CD4-positive, alpha-beta T cell treated with Interleukin-21 for 1 hour (primary cell): ENCODE data around the gene C6orf141.
A peak's percentile ranks its signal among the peaks of the same experiment; 100 is the strongest.

Source experiments
- DNase-seq: peaks from one replicate; pipeline ENCODE4 v3.0.0-alpha.2; 2020

C6orf141 gene

DNA sequence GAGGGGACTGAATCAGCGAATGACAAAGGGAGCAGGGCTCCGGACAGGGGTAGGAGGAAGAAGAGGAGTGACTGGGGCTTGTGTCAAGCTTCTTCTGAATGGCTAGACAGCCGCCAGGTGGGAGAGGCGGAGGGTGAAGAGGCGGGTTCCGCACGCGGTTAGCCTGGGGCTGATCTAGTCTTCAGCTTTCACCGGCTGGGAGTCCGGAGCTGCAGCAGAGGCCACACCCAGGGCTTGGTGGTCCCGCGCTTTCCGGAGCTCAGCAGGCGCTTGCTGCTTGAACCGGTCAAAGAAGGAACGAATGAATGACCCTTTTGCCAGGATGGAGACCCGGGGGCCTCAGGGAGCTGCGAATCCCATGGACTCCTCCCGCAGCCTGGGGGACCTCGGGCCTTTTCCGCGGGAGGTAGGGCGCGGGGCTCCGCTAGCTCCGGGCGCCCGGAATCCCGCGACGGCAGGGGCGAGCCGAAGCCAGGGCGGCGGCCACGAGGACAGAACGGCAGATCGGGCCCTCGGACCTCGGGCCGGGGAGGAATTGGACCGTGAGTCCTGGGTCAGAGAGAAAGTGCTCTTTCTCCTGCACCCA, at the start of gene C6orf141:
Gene C6orf141, plus strand, starts transcription at position 177 of the 586 bp plus-strand sequence. Its CDS starts 125 bp downstream, at position 302.
- DNase-seq: no peak

DNA sequence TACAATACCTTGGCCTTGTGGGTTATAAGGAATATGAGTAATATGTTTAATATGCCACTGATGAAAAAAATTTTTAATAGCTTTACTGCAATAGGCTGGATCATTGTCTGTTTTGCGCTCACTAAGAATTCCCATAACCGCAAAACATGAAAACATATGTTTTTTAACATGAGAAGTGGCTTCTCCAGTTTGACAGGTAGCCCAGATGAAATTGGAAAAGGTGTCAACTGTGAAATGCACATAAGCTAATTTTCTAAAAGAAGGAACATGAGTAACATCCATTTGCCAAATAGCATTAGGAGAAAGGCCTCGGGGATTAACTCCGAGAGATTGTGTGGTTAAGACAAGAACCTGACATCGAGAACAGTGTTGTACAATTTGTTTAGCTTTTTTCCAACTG, 45.8 kb upstream of the C6orf141 start:
- DNase-seq: no peak

DNA sequence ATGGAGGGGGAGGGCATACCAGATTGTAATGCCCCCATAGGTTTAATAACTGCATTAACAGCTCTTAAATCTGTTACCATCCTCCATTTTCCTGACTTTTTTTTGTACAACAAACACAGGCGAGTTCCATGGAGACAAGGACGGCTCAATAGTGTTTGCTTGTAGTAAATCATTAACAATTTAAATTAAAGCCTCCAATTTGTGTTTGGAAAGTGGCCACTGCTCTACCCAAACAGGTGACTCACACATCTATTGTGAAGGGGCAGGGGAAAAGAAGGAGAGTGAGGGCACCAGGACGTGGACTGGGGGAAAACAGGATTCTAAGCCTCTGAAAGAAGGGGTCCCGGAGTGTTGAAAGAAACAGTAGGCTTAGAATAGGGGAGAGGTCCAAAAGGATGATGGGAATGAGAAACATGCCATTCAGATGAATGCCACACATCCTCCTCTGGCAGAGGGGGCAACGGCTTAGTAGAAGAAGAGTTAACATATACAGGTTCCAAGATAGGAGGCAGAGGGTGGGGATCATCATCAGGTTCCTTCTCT, 43.8 kb upstream of the C6orf141 start:
- no peak for DNase-seq

DNA sequence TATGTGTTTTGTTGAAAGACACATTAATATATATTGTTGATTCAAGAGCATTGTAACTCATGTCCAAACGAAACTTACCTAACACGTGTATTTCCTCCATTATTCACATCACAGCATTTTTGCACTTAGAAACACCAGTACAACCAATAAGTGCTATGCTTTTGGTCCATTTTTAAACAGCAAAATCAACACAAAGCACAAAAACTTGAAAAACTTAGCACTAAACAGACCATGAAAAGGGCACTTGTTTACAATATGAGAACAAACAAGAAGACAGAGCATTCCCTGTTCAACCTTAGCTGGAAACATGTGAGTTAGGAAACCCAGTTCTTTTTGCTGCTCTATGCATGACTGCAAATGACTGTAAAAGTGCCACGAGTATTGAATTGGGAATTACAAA, 41.1 kb upstream of the C6orf141 start:
- DNase-seq: no peak

DNA sequence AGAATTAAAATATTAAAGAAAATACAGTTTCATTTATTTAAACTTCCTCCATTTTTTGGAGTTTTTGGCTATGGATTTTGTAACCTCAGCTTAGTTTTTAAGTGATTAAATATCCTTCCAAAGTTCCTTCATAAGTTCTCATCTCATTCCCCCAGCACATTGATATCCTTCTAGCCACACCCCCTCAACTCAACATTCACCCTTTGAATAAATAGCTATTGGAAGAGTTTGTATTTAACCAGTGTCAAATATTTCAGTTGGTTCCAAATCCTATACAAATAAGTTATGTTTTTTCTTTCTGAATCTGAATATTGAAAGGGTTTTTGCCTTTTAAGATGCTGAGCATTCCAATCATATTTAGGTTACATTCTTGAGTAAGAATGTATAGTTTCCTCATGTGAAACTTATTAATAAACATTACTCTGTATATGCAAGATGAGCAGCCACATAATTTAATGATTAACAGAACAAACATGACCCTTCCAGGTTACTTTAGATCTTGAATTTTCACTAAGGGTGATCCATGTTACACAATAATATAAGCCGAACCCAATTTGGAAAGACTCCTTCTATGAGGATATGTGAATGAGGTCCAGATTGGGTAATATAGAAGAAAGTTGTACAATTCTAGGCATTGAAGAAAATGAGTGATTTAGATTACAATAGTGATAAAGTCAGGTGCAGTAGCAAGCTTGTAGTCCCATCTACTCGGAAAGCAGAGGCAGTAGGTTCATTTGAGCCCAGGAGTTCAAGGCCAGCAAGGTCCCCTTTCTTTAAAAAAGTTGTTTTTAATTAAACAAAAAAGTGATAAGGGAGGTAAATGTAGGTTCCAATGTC, 37.1 kb upstream of the C6orf141 start:
- no peak for DNase-seq

DNA sequence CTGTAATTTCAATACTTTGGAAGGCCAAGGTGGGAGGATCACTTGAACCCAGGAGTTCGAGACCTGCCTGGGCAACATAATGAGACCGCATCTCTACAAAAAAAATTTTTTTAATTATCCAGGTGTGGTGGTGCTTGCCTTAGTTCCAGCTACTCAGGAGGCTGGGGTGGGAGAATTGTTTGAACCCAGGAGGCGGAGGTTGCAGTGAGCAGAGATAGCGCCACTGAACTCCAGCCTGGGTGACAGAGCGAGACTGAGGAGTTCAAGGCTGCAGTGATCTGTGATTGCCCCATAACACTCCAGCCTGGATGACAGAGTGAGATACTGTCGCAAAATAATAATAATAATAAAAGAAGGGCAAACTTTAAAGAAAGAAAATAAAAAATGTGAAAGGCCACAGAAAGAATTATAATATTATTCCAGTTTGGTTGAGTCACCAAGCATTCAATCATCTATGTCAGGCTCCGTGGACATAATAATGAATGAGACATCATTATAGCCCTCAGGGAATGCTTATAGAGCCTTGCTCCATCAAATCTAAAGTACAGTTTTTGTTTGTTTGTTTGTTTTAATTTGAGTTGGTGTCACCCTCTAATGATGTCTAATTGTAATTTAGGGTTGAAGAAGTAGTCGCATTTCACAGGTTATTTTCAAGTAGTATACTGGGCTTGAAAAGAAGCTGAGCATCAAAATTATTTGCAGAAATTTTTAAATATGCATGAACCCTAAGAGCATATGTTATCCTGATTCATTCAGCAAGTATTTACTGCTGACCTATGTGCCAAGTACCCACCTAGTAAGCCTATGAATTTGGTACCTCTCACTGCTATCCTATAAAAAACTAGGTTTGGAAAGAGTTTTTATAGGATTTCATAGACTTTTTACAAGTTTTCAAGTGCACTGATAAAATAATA, 35.6 kb upstream of the C6orf141 start:
- DNase-seq: no peak

DNA sequence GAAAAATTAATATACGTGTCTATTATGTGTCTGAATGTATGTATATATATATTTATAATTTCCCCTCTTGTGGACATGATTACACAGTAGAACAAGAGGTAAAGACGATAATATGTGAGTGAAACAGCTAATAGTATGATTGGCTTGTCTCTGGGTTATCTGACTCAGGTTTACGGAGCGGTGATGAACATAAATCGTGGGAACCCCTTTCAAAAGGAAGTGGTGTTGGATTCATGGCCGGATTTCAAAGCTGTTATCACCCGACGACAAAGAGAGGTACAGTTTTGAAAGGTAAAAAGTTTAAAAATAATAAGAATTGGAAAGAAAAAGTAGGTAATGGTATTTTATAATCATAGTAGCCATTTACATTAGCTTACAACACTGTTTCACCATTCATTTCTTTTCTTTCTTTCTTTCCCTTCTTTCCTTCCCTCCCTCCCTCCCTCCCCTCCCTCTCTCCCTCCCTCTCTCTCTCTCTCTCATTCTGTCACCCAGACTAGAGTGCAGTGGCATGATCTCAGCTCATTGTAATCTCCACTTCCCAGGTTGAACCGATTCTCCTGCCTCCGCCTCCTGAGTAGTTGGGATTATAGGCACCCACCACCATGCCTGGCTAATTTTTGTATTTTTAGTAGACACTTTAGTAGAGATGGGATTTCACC, 34.9 kb upstream of the C6orf141 start:
- no peak for DNase-seq

DNA sequence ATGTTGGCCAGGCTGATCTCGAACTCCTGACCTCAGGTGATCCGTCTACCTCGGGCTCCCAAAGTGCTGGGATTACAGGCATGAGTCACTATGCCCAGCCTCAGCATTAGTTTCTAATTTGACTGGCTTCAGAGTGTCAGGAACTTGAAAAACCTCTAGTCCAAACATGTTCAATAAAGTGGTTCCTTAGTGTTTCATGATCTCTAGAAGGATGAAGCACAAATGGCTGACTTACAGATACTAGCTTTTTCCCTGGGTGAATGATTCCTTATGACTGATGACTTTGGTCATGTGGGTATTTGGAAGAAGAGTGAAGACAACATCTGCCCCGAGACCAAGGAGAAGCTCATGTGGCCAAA, 34.3 kb upstream of the C6orf141 start:
- no peak for DNase-seq

DNA sequence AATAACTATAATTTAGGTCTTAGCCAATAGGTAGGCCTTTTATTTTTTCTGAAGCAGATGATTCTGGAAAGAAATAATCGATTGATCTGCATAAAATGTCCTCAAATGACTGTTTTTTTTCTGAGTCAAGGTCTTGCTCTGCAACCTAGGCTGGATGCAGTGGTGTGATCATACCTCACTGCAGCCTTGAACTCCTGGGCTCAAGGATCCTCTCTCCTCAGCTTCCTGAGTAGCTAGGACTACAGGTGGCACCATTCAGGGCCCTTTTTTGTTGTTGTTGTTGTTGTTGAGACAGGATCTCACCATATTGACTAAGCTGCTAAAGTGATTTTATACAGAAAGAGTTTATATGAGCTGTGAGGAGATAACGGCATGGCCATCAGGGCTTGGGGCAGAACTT, 32.5 kb upstream of the C6orf141 start:
- no peak for DNase-seq

DNA sequence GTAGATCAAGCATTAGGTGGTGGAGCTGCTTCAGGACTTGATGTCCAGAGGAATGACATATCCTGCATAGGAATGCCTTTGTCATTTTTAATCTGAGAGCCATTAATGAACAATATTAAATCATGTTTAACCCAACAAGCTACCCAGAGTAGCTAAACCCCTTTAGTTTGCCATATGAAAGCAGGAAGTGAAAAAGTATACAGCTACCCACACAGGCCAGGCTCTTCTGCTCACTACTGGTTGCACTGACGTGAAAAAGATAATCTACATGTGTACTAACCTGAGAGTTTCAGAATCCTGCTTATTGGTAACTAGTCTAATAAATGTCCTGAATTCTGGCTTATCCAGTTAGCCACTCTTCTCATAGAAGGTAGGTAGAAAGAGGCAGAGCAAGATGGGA, 30.8 kb upstream of the C6orf141 start:
- DNase-seq: no peak

DNA sequence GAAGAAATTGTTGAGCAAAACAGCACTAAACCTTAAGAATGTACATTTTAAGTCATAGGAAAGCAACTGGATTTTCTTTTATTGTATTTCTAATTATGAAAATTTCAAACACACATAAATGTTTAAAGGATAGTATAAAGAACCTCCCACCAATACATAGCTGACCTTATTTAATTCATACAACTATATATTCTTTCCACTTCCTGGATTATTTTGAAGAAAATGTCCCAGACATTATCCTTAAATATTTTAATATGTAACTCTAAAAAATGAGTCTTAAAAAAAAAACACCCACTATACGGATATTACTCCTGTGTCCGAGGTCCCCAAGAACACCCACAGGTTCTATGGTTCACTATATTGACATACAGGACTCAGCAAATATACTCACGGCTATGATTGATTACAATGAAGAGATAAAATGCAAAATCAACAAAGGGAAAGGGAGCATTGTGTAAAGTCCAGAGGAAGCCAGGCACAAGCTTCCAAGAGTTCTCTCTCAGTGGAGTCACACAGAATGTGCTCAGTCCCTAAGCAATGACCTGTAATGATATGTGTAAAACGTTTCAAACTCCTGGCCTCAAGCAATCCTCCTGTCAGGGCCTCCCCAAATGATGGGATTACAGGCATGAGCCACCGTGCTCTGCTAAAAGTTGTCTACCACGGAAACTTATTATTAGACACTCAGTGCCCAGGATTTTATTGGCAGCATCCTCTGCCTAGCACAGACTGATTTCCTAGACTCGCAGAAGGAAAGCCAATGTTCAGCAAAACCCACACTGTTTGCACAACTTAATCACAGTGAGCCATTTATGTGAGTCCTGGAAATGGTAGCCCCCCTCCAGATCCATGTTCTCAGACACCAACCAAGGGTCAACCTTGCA, 27.5 kb upstream of the C6orf141 start:
- no peak for DNase-seq

DNA sequence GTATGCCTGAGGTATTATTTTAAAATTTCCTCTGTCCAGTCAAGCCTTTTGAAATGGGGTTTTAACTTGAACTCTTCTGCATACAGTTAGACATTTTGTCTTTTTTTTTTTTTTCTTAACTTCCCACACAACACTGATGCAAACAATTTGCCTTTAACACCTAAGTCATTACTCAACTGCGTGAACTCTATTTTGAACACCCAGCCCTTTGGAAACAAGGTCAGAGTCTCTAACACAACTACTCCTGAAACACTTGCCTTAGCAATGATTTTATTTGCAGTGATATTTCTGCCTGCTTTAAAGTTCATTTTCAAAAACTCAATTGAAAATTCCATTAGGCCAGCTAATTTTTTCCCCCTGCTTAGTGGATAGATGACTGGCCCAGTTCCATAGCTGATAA, 26.6 kb upstream of the C6orf141 start:
- DNase-seq: no peak

DNA sequence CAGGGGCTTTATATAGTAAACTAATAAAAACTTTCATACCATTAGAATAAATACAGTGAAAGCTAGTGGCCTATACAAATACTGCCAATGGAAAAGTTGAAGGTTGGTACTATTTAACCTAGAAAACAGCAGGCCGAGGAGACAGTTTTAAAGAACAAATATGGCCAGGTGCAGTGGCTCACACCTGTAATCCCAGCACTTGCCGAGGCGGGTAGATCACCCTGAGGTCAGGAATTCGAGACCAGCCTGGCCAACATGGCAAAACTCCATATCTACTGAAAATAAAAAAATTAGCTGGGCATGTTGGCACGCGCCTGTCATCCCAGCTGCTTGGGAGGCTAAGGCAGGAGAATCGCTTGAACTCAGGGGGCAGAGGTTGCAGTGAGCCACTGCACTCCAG, 25.9 kb upstream of the C6orf141 start:
- no peak for DNase-seq

DNA sequence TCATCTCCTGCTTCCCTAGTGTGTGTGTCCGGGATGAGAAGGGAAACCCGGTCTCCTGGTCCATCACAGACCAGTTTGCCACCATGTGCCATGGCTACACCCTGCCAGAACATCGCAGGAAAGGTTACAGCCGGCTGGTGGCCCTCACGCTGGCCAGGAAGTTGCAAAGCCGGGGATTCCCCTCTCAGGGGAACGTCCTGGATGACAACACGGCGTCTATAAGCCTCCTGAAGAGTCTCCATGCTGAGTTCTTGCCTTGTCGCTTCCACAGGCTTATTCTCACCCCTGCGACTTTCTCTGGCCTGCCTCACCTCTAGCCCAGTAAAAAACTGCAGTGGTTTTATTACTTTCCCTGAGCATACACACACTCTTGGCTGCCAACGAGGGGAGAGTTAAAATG, 23.9 kb upstream of the C6orf141 start:
- no peak for DNase-seq

DNA sequence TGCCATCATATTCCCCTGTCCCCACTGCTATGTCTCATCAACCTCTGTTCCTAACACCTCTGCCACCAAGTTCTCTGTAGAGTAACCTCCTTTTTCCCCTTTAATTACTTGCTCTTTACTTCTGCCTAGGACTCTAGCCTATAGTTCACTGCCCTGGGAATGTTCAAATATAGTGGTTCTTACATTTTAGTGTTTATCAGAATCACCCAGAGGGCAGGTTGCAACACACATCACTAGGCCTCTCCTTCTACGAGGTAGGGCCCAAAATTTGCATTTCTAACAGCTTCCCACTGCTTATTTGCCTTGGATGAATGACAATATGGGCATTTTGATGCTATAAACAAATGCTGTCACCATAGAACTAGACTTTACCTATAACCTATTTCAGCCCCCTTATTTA, 23.1 kb upstream of the C6orf141 start:
- DNase-seq: no peak

DNA sequence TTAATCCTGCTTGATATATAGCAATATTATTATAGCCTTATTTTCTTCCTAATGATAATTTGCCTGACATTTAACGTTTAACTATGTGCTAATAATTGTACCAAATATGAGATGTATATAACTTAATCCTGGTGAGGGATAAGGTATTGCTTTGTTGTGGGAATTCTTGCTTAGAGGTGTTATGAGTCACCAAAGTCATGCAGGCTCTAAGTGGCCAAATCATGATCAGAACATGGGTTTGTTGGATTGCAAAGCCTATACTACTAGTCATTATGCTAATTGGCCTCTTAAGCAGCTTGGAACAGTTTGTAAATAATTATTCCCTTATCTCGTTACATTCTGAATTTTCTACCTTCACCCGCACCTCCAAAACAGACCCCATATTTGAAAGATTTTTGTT, 21.9 kb upstream of the C6orf141 start:
- no peak for DNase-seq

DNA sequence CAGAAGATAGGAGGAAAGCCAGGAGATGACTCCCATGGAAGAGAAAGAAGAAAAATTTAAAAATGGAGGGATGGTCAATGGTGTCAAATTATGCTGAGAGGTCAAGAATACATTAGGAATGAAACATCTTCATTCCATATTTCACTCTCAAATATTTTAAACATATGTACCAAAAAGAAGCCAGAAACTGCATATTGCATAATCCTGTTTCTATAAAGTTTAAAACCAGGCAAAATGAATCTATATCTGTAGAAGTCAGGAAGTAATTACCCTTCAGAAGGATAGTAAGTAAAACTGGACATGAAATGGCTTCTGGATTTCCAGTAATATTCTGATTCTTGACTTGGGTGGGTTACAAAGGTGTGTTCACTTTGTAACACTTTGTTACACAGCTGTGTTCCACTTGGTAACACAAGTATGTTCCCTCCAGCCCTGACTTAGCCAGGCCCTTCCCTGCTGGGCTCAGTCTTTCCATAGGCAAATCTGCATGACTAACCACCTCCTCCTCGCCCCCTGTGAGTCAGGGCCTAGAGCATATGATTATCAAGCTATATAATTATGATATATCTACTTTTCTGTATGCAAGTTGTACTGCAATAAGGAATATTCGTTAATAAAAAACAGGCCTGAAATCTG, 20.2 kb upstream of the C6orf141 start:
- DNase-seq: no peak

DNA sequence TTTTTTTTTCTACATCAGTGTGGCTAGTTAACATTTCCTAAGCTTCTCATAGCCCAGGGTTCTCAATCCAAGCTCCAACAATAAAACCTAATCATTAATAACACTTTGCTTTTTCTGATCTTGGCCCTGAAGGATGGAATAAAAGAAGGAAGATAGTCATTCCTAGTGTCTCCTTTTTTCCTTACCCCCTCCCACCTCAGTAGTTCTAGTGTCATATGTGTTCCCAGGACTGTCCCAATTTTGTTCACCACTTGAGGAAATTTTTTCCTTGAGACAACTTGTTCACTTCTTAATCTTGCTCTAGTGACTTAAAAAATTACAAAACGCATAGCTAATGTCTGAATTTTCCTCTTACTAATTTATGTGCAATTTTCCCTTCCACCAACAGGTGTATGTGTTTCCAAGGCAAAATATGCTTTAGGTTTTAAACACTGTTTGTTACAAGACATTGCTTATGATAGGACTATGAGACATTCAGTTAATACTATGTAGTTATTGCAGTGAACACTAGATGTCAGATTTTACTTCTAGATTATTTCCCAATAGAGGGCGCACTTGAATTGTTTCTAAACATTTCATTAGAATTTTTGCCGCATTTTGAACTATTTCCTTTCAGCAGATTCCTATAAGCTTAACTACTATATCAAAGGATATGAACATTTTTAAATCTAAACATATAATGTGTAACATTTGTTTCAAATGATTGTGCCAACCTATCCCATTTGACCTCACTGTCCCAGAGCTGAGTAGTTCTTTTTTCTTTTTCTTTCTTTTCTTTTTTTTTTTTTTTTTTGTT, 18.5 kb upstream of the C6orf141 start:
- DNase-seq: peak; percentile 36

DNA sequence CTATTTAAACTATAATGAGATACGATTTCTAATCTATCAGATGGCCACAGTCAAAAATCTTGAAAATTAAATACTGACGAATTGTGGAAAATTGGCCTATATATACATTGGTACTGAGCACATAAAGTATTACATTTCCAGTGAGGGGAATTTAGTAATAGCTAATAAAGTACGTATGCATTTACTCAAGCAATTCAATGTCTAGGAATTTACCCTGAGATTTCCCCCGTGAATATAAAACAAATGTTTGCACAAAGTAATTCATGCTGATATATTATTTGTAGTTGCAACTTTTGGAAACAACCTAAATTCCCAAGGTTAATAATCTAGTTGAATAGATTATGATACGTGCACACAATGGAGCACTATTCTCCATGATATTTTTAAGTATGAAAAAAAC, 14.7 kb upstream of the C6orf141 start:
- DNase-seq: no peak

DNA sequence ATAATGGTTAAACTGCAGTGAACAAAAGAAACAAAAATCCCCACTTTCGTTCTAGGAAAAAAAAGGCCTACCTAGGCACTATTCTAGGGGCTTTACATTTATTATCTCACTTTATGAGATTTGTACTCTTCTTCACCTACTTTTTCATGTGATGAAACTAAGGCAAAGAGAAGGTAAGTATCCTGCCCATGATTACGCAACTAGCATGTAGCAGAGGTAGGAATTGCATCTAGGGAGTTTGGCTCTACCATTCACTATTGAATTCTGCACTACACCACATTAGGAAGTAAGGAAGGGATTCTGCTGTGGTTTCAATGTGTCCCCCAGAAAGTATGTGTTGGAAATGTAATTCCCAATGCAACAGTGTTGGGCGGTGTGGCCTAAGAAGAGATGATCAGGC, 11.4 kb upstream of the C6orf141 start:
- DNase-seq: no peak
